ENCODE results near the gene FAM98A. TPM values are rescaled to one million over a fixed set of nuclear protein-coding genes. Genes with fewer than 3 reads are reported as not detected.

The FAM98A gene
- total RNA-seq, 1 donor from 2014 or later: 106 TPM

DNA sequence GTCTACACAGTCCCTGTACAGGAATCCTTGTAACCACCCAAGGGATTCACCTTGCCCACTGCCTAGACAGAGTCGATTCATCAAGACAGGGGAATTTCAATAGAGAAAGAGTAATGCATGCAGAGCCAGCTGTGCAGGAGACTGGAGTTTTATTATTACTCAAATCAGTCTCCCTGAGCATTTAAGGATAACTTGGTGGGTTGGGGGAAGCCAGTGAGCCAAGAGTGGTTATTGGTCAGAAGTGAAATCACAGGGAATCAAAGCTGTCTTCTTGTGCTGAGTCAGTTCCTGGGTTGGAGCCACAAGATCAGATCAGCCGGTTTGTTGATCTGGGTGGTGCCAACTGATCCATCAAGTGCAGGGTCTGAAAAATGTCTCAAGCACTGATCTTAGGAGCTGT is 17.8 kb upstream of the FAM98A start:
- H3K4me1 ChIP-seq (ENCODE audit: insufficient read depth, low read length): no peaks in the 10 kb centered on the region
- Mint-ChIP-seq H3K36me3 (ENCODE audit: low read depth, unreplicated experiment) (no peaks in the 10 kb centered on the region), H3K27ac (ENCODE audit: unreplicated experiment) (peak overlapping the region; percentile 53), H3K4me3 (ENCODE audit: unreplicated experiment) (no peak overlapping the region), H3K9me3 (ENCODE audit: unreplicated experiment) (peaks cover 12% of the 10 kb centered on the region), H3K4me1 (ENCODE audit: low read depth, unreplicated experiment) (peaks cover 9% of the 10 kb centered on the region), H3K27me3 (ENCODE audit: low read depth, unreplicated experiment) (no peaks in the 10 kb centered on the region)
- no peaks in the 10 kb centered on the region for H4K20me1 ChIP-seq (ENCODE audit: insufficient read depth, low read length)
- H3K36me3 ChIP-seq (ENCODE audit: insufficient read depth, low read length): no peaks in the 10 kb centered on the region
- no peaks in the 10 kb centered on the region for H3K79me2 ChIP-seq (ENCODE audit: insufficient read depth, low read length)
- TF ChIP-seq, protein P1, sequence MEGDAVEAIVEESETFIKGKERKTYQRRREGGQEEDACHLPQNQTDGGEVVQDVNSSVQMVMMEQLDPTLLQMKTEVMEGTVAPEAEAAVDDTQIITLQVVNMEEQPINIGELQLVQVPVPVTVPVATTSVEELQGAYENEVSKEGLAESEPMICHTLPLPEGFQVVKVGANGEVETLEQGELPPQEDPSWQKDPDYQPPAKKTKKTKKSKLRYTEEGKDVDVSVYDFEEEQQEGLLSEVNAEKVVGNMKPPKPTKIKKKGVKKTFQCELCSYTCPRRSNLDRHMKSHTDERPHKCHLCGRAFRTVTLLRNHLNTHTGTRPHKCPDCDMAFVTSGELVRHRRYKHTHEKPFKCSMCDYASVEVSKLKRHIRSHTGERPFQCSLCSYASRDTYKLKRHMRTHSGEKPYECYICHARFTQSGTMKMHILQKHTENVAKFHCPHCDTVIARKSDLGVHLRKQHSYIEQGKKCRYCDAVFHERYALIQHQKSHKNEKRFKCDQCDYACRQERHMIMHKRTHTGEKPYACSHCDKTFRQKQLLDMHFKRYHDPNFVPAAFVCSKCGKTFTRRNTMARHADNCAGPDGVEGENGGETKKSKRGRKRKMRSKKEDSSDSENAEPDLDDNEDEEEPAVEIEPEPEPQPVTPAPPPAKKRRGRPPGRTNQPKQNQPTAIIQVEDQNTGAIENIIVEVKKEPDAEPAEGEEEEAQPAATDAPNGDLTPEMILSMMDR (IDR thresholded peaks at IDR 0.05; ENCODE audit: insufficient read depth, low read depth, low read length): no peak
- TF ChIP-seq EZH2 (IDR thresholded peaks at IDR 0.05; ENCODE audit: insufficient read depth, low read length): no peak
- no peak overlapping the region for H3K4me3 ChIP-seq (ENCODE audit: insufficient read depth, low read depth, low read length)
- no peaks in the 10 kb centered on the region for H3K9me3 ChIP-seq (ENCODE audit: insufficient read depth, low read depth, low read length)
- H3K4me2 ChIP-seq (ENCODE audit: low read length): no peak overlapping the region
- no peak overlapping the region for H3K9ac ChIP-seq (ENCODE audit: low read length)
- DNase-seq (ENCODE audit: low read depth) (peak; percentile 14), FAIRE-seq (no peak)
- H3K27me3 ChIP-seq (ENCODE audit: insufficient read depth, low read length): no peaks in the 10 kb centered on the region
- no peak overlapping the region for H2AFZ ChIP-seq (ENCODE audit: low read depth, low read length)
- no peak overlapping the region for H3K27ac ChIP-seq (ENCODE audit: low read depth, low read length)

DNA sequence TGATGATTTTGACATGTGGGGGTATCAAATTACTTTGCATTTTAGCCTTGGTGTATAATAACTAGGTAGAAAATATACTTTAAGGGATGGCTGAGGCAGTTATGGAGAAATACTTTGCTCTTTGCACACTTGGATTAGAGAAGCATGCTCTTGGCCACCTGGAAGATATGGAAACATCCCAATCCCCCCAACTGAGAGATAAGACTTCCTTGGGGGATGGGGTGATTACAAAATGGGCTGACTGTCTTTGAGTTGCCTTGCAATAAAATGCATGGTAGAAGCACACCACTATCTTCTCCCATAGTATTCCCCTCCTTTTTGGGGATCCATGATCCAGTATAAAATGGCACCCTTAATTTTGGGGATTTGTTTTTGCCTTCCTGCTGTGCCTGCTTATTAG is 15.1 kb upstream of the FAM98A start:
- no peaks in the 10 kb centered on the region for H3K9me3 ChIP-seq (ENCODE audit: insufficient read depth, low read depth, low read length)
- no peaks in the 10 kb centered on the region for H4K20me1 ChIP-seq (ENCODE audit: insufficient read depth, low read length)
- FAIRE-seq (no peak), DNase-seq (ENCODE audit: low read depth) (no peak)
- no peak overlapping the region for H3K9ac ChIP-seq (ENCODE audit: low read length)
- no peaks in the 10 kb centered on the region for H3K36me3 ChIP-seq (ENCODE audit: insufficient read depth, low read length)
- Mint-ChIP-seq H3K4me1 (ENCODE audit: low read depth, unreplicated experiment) (peaks cover 9% of the 10 kb centered on the region), H3K9me3 (ENCODE audit: unreplicated experiment) (peaks cover 18% of the 10 kb centered on the region), H3K27me3 (ENCODE audit: low read depth, unreplicated experiment) (no peaks in the 10 kb centered on the region), H3K27ac (ENCODE audit: unreplicated experiment) (no peak overlapping the region), H3K36me3 (ENCODE audit: low read depth, unreplicated experiment) (peaks cover 2% of the 10 kb centered on the region), H3K4me3 (ENCODE audit: unreplicated experiment) (no peak overlapping the region)
- no peaks in the 10 kb centered on the region for H3K79me2 ChIP-seq (ENCODE audit: insufficient read depth, low read length)
- no peak for TF ChIP-seq EZH2 (IDR thresholded peaks at IDR 0.05; ENCODE audit: insufficient read depth, low read length)
- TF ChIP-seq, protein P1 (IDR thresholded peaks at IDR 0.05; ENCODE audit: insufficient read depth, low read depth, low read length): no peak
- H3K4me2 ChIP-seq (ENCODE audit: low read length): no peak overlapping the region
- H3K27me3 ChIP-seq (ENCODE audit: insufficient read depth, low read length): no peaks in the 10 kb centered on the region
- no peak overlapping the region for H3K27ac ChIP-seq (ENCODE audit: low read depth, low read length)
- no peaks in the 10 kb centered on the region for H3K4me1 ChIP-seq (ENCODE audit: insufficient read depth, low read length)
- no peak overlapping the region for H3K4me3 ChIP-seq (ENCODE audit: insufficient read depth, low read depth, low read length)
- H2AFZ ChIP-seq (ENCODE audit: low read depth, low read length): no peak overlapping the region

DNA sequence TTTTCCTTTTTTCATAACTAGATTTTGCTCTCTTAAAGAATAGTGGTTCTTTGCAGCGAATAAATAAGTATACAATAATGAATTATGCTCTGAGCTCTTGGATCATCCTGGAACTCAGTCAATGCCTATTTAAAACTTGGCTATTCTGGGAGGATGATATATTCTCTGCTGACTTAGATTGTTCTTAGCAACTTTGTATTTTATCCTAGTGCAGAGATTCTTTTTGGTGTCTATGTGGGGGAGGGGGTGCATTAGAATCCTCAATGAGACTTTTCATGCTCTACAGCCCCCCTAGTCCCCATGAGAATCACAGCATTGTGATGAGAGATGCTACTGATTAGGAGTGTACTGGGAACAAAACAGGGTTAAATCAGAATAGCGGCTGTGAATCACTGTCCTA is 8.8 kb upstream of the FAM98A start:
- Mint-ChIP-seq H3K27me3 (ENCODE audit: low read depth, unreplicated experiment) (no peaks in the 10 kb centered on the region), H3K4me3 (ENCODE audit: unreplicated experiment) (no peak overlapping the region), H3K4me1 (ENCODE audit: low read depth, unreplicated experiment) (peaks cover 6% of the 10 kb centered on the region), H3K9me3 (ENCODE audit: unreplicated experiment) (peaks cover 10% of the 10 kb centered on the region), H3K27ac (ENCODE audit: unreplicated experiment) (no peak overlapping the region), H3K36me3 (ENCODE audit: low read depth, unreplicated experiment) (peaks cover 7% of the 10 kb centered on the region)
- FAIRE-seq (no peak), DNase-seq (ENCODE audit: low read depth) (no peak)
- Histone ChIP-seq H3K27ac (ENCODE audit: low read depth, low read length) (no peak overlapping the region), H3K9ac (ENCODE audit: low read length) (no peak overlapping the region), H4K20me1 (ENCODE audit: insufficient read depth, low read length) (no peaks in the 10 kb centered on the region), H3K9me3 (ENCODE audit: insufficient read depth, low read depth, low read length) (no peaks in the 10 kb centered on the region), H3K79me2 (ENCODE audit: insufficient read depth, low read length) (no peaks in the 10 kb centered on the region), H3K4me2 (ENCODE audit: low read length) (no peak overlapping the region), H2AFZ (ENCODE audit: low read depth, low read length) (no peak overlapping the region), H3K4me3 (ENCODE audit: insufficient read depth, low read depth, low read length) (no peak overlapping the region), H3K27me3 (ENCODE audit: insufficient read depth, low read length) (no peaks in the 10 kb centered on the region), H3K36me3 (ENCODE audit: insufficient read depth, low read length) (no peaks in the 10 kb centered on the region), H3K4me1 (ENCODE audit: insufficient read depth, low read length) (no peaks in the 10 kb centered on the region)
- no peak for TF ChIP-seq EZH2 (IDR thresholded peaks at IDR 0.05; ENCODE audit: insufficient read depth, low read length)
- TF ChIP-seq, protein P1 (IDR thresholded peaks at IDR 0.05; ENCODE audit: insufficient read depth, low read depth, low read length): no peak
